H1 (cell line): ENCODE measurements around the gene CMSS1. TPM values are rescaled to one million over a fixed set of nuclear protein-coding genes. Genes with fewer than 3 reads are reported as not detected.

Experiments
- CTCF ChIA-PET: fragments of 300-600 bp; sonication (Branson Sonifier 250); formaldehyde crosslinking; loops from one replicate; lab custom pipeline; 2021; ENCODE audit not compliant: partially characterized antibody; lab: Charles Lee
- POLR2A ChIA-PET: fragments of 300-600 bp; sonication (Branson Sonifier 250); formaldehyde crosslinking; loops from one replicate; lab custom pipeline; 2021; ENCODE audit warnings: inconsistent platforms; ENCODE audit not compliant: partially characterized antibody; lab: Charles Lee
- DNase-seq, 2 experiments: peaks; one replicate each; pipeline versions ENCODE4 v3.0.0 to v3.0.0-alpha.2; 2010 to 2022; ENCODE audit warnings: low spot score in 2 of 2, low read depth in 1 of 2, mixed read lengths in 1 of 2
- FAIRE-seq: peaks from 2 replicates; lab custom pipeline; 2011; peaks lifted over from hg19 to GRCh38; lab: Jason Lieb, UNC
- H2AFZ ChIP-seq: 2 replicates; pipeline ENCODE4 v1.8.1; 2012; ENCODE audit warnings: low read length, inconsistent platforms
- H2AK5ac ChIP-seq: 2 replicates; pipeline ENCODE4 v1.6.1; 2013; ENCODE audit warnings: low read depth, low read length
- H2BK120ac ChIP-seq: replicated peaks from 2 replicates; pipeline ENCODE3; 2013; ENCODE audit warnings: low read depth, low read length, inconsistent platforms
- H2BK12ac ChIP-seq: 2 replicates; pipeline ENCODE4 v1.6.1; 2013; ENCODE audit warnings: low read depth, low read length
- H2BK15ac ChIP-seq: 2 replicates; pipeline ENCODE4 v1.6.1; 2013; ENCODE audit warnings: low read length
- H2BK20ac ChIP-seq: 2 replicates; pipeline ENCODE4 v1.6.1; 2013; ENCODE audit warnings: low read length
- H2BK5ac ChIP-seq: 2 replicates; pipeline ENCODE4 v1.6.1; 2013; ENCODE audit warnings: low read depth, low read length
- H3K14ac ChIP-seq: 2 replicates; pipeline ENCODE4 v1.6.1; 2013; ENCODE audit warnings: inconsistent platforms; ENCODE audit not compliant: insufficient read length
- H3K18ac ChIP-seq: 2 replicates; pipeline ENCODE4 v1.6.1; 2013; ENCODE audit warnings: low read length; ENCODE audit errors: extremely low read depth
- H3K23ac ChIP-seq: 2 replicates; pipeline ENCODE4 v1.6.1; 2013; ENCODE audit warnings: inconsistent platforms; ENCODE audit not compliant: insufficient read length
- H3K23me2 ChIP-seq: 2 replicates; pipeline ENCODE4 v1.6.1; 2013; ENCODE audit warnings: low read depth, low read length
- H3K27ac ChIP-seq: 2 replicates; pipeline ENCODE4 v1.6.1; 2011; ENCODE audit warnings: low read depth, low read length, inconsistent platforms
- H3K27me3 ChIP-seq, 4 experiments: replicated peaks in 1 of 4; 1 replicate in 1 of 4; 2 replicates in 3 of 4; pipeline versions ENCODE4 v1.6.1 to v1.8.1; 2011 to 2013; ENCODE audit warnings: low read length in 3 of 4, mild to moderate bottlenecking in 3 of 4, inconsistent platforms in 2 of 4, mixed read lengths in 2 of 4, moderate library complexity in 1 of 4; ENCODE audit not compliant: control insufficient read depth in 3 of 4, insufficient read depth in 3 of 4; ENCODE audit errors: extremely low read depth in 1 of 4
- H3K36me3 ChIP-seq, 4 experiments: 2 replicates each; pipeline versions ENCODE4 v1.6.1 to v1.8.1; 2011 to 2013; ENCODE audit warnings: mild to moderate bottlenecking in 4 of 4, low read length in 3 of 4, moderate library complexity in 2 of 4, control low read depth in 1 of 4, inconsistent platforms in 1 of 4; ENCODE audit not compliant: insufficient read depth in 4 of 4, control insufficient read depth in 2 of 4
- H3K4ac ChIP-seq: replicated peaks from 2 replicates; pipeline ENCODE3; 2013; ENCODE audit warnings: low read length, low read depth, mixed read lengths, inconsistent platforms; ENCODE audit not compliant: insufficient read length
- H3K4me1 ChIP-seq, 4 experiments: replicated peaks in 1 of 4; 1 replicate in 1 of 4; 2 replicates in 3 of 4; pipeline versions ENCODE4 v1.6.1 to v1.8.1; 2011 to 2013; ENCODE audit warnings: low read length in 3 of 4, inconsistent platforms in 2 of 4, mixed read lengths in 1 of 4; ENCODE audit not compliant: insufficient read depth in 4 of 4, control insufficient read depth in 3 of 4
- H3K4me2 ChIP-seq, 2 experiments: 2 replicates each; pipeline versions ENCODE4 v1.6.1 to v1.8.1; 2011 to 2013; ENCODE audit warnings: low read depth in 2 of 2, low read length in 2 of 2, control low read depth in 1 of 2, inconsistent platforms in 1 of 2, mild to moderate bottlenecking in 1 of 2; ENCODE audit not compliant: insufficient read depth in 1 of 2
- H3K4me3 ChIP-seq, 4 experiments: fragments of 200-600, 300-600 bp in 1 of 4; sonication (generic), shearing (Covaris generic), sonication (Bioruptor Twin) in 1 of 4; 2 replicates each; pipeline versions ENCODE4 v1.5.1 to v1.8.1; 2011 to 2016; ENCODE audit warnings: low read length in 4 of 4, low read depth in 3 of 4, control low read depth in 2 of 4, inconsistent platforms in 2 of 4, mild to moderate bottlenecking in 2 of 4, mixed read lengths in 1 of 4, moderate library complexity in 1 of 4; ENCODE audit not compliant: insufficient read depth in 2 of 4; ENCODE audit errors: extremely low read depth in 1 of 4
- H3K56ac ChIP-seq: replicated peaks from 2 replicates; pipeline ENCODE3; 2013; ENCODE audit warnings: low read depth, mild to moderate bottlenecking, mixed read lengths, low read length, inconsistent platforms; ENCODE audit not compliant: insufficient read length
- H3K79me1 ChIP-seq: 2 replicates; pipeline ENCODE4 v1.6.1; 2013; ENCODE audit warnings: low read depth, low read length, control low read depth
- H3K79me2 ChIP-seq, 2 experiments: 2 replicates each; pipeline versions ENCODE4 v1.6.1 to v1.8.1; 2012 to 2013; ENCODE audit warnings: low read length in 2 of 2, mild to moderate bottlenecking in 2 of 2, inconsistent platforms in 1 of 2; ENCODE audit not compliant: insufficient read depth in 2 of 2, control insufficient read depth in 1 of 2
- H3K9ac ChIP-seq, 4 experiments: replicated peaks in 1 of 4; 1 replicate in 1 of 4; 2 replicates in 3 of 4; pipeline versions ENCODE4 v1.6.1 to v1.8.1; 2011 to 2013; ENCODE audit warnings: low read depth in 3 of 4, low read length in 3 of 4, control low read depth in 2 of 4, mild to moderate bottlenecking in 2 of 4, moderate library complexity in 2 of 4, inconsistent platforms in 1 of 4; ENCODE audit errors: extremely low read depth in 1 of 4
- H3K9me3 ChIP-seq, 2 experiments: 2 replicates each; pipeline versions ENCODE4 v1.6.1 to v1.8.1; 2012 to 2013; ENCODE audit warnings: mild to moderate bottlenecking in 2 of 2, moderate library complexity in 2 of 2, control low read depth in 1 of 2, inconsistent platforms in 1 of 2, low read depth in 1 of 2, low read length in 1 of 2, mixed read lengths in 1 of 2; ENCODE audit not compliant: insufficient read depth in 2 of 2
- H4K20me1 ChIP-seq, 2 experiments: replicated peaks in 1 of 2; 2 replicates each; pipeline versions ENCODE3 to v1.8.1; 2011 to 2013; ENCODE audit warnings: inconsistent platforms in 2 of 2, low read length in 2 of 2, mild to moderate bottlenecking in 1 of 2; ENCODE audit not compliant: insufficient read depth in 2 of 2, control insufficient read depth in 1 of 2
- H4K5ac ChIP-seq: 2 replicates; pipeline ENCODE4 v1.6.1; 2013; ENCODE audit warnings: low read length, low read depth, mixed read lengths, inconsistent platforms; ENCODE audit not compliant: insufficient read length
- H4K8ac ChIP-seq: 2 replicates; pipeline ENCODE4 v1.8.0; 2013; ENCODE audit warnings: mild to moderate bottlenecking, moderate library complexity, low read length, inconsistent platforms; ENCODE audit not compliant: insufficient read depth; ENCODE audit errors: extremely low read depth
- H4K91ac ChIP-seq: replicated peaks from 2 replicates; pipeline ENCODE3; 2013; ENCODE audit warnings: low read length, mixed read lengths, inconsistent platforms; ENCODE audit not compliant: insufficient read length
- GTF2F1 ChIP-seq: IDR thresholded peaks from 2 replicates; pipeline ENCODE4 v1.6.1; 2012; ENCODE audit warnings: low read depth, low read length, improper control_type of control experiment, borderline replicate concordance
- HDAC6 ChIP-seq: IDR thresholded peaks from one replicate; pipeline ENCODE4 v1.7.1; 2012; ENCODE audit warnings: low read depth, mild to moderate bottlenecking, inconsistent platforms, low read length, moderate library complexity
- TCF12 ChIP-seq: IDR thresholded peaks from 2 replicates; pipeline ENCODE4 v1.6.1; 2011; ENCODE audit warnings: low read depth, mild to moderate bottlenecking, low read length
- WGBS, 2 experiments: shearing (Covaris generic) in 1 of 2; methylation state at CpG; one replicate each; pipeline versions ENCODE4 v1.1.6 to v1.1.7; 2013 to 2015; ENCODE audit warnings: low lambda C conversion rate in 2 of 2, mixed read lengths in 2 of 2, inconsistent platforms in 1 of 2, low coverage in 1 of 2, missing lambda C conversion rate in 1 of 2; ENCODE audit not compliant: insufficient replicate concordance in 2 of 2, insufficient coverage in 1 of 2, insufficient read length in 1 of 2; ENCODE audit errors: extremely low coverage in 1 of 2, missing lambda C conversion rate in 1 of 2; 5-methylcytosine and 5-hydroxymethylcytosine counted together
- polyA plus RNA-seq, 7 experiments: library from polyadenylated mRNA; depleted of rRNA in 3 of 7; stranded (reverse) in 5 of 7; unstranded in 2 of 7; fragments of >200 nt in 5 of 7; fragments of 200-250 nt in 2 of 7; gene quantifications; 1 replicate in 5 of 7; 2 replicates in 1 of 7; 4 replicates in 1 of 7; pipeline versions ENCODE4 v1.2.1 to v1.2.3, GENCODE V29; 2011 to 2013; ENCODE audit warnings: missing spikeins in 2 of 7, mixed read lengths in 2 of 7
- total RNA-seq: library from RNA; stranded (reverse); fragmentation: NEBNext Ultra II Directional; extraction: Animal tissue kit (Norgen Biotek cat#: 25700); gene quantifications from 2 replicates; pipeline ENCODE4 v1.2.1, GENCODE V29; 2021

CMSS1 gene
- total and polyA plus RNA-seq, 2 of the 8 experiments (the other 6 are each of a cell fraction or from before 2014, with no cell fraction given) = 15.2 to 75.1 TPM

DNA sequence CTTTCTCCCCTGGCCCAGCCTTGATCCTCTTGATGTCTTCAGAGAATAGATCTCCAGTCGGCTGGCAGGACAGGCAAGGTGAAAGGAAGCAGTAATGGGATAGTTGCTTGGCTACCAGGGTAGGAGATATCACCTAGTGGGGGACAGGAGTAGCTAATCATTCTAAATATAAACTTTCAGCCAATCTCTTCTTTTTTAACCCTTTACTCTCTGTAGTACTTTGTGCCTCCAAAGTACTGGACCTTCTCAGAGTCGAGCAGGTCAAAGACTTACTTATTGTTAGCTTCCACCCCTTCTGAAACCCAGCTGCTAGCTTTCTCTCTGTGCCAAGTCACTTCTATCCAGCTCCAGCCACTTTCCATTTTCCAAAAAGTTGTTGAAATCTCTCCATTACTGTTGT, 340.0 kb downstream of the CMSS1 start:
- DNase-seq = no peak
- H2AFZ ChIP-seq = no peak overlapping the region
- no peak overlapping the region for H4K91ac ChIP-seq
- H2BK5ac ChIP-seq = no peak overlapping the region
- H3K4me2 ChIP-seq = no peak overlapping the region
- H3K14ac ChIP-seq = no peak overlapping the region
- H3K9me3 ChIP-seq = peaks cover 9 to 10% of the 10 kb centered on the region in 2 experiments; a peak in 2 of 4 replicates
- H3K23me2 ChIP-seq = no peaks in the 10 kb centered on the region
- ChIA-PET POLR2A (no interaction called here), CTCF (interaction anchor here (1.1 kb wide), 1 partner anchor 13 kb away, joined by 3 read pairs; no protein-coding TSS in a partner anchor)
- H3K4me1 ChIP-seq = no peaks in the 10 kb centered on the region
- no peaks in the 10 kb centered on the region for H4K20me1 ChIP-seq
- no peak overlapping the region for H3K4ac ChIP-seq
- no peak overlapping the region for H3K4me3 ChIP-seq
- 91% methylated on average over 2 of the region's 2 CpGs; no CpG with 5 or more reads in 1 of the 2 experiments for WGBS, 2 experiments
- H3K79me1 ChIP-seq = no peaks in the 10 kb centered on the region
- H3K56ac ChIP-seq = no peak overlapping the region
- H3K9ac ChIP-seq = no peak overlapping the region
- H4K8ac ChIP-seq = no peak overlapping the region
- no peaks in the 10 kb centered on the region for H3K79me2 ChIP-seq
- H3K36me3 ChIP-seq = peaks cover 0 to 11% (median 2%) of the 10 kb centered on the region in 4 experiments; a peak in 3 of 8 replicates
- no peak overlapping the region for H3K18ac ChIP-seq
- no peak overlapping the region for H3K23ac ChIP-seq
- H2AK5ac ChIP-seq = no peak overlapping the region
- FAIRE-seq = no peak
- H2BK20ac ChIP-seq = no peak overlapping the region
- no peak overlapping the region for H2BK15ac ChIP-seq
- no peak overlapping the region for H2BK120ac ChIP-seq
- no peaks in the 10 kb centered on the region for H3K27me3 ChIP-seq
- H3K27ac ChIP-seq = no peak overlapping the region
- H2BK12ac ChIP-seq = no peak overlapping the region
- H4K5ac ChIP-seq = no peak overlapping the region
- no peak for TF ChIP-seq TCF12
- no peak for TF ChIP-seq HDAC6
- no peak for TF ChIP-seq GTF2F1
